SKM-1 treated with dmso at 0.1 percent for 144 hours (cell line): ENCODE results near the gene ALDH1A1.
"Not testable (repeated sequence)": the region's sequence is repeated elsewhere in the genome, so short reads cannot be mapped to it uniquely, and the experiment has no call there.

Experiments used
- DNase-seq: peaks from one replicate; lab custom pipeline; 2025; ENCODE audit not compliant: unreplicated experiment; lab: John Stamatoyannopoulos, UW

The ALDH1A1 gene

GRCh38 chr9:72898360-72898759 is 54.5 kb downstream of the ALDH1A1 start:
- no peak for DNase-seq

DNA sequence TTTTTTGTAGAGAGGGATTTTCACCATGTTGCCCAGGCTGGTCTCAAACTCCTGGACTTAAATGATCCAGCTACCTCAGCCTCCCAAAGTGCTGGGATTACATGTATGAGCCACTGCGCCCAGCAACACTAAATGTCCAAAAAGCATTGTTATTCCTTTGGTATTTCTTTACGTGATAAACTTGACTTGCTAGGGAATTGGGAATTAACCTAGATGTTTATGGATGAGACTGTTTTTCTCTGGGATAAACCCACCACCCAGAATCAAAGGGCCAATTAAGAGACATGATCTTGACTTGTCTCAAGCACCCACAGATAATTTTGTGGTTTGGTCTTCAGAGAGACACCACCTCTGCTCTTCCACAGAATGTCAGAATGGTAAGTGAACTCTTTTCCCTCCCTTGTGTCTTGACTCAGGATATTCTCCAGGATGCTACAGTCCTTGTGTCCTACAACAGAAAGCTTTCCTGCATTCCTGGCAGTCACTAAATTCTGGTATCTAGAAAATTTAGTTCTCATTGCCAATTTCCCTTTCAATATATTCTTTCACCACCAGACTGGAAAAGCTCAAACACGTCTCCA is 55.7 kb downstream of the ALDH1A1 start:
- no peak for DNase-seq

DNA sequence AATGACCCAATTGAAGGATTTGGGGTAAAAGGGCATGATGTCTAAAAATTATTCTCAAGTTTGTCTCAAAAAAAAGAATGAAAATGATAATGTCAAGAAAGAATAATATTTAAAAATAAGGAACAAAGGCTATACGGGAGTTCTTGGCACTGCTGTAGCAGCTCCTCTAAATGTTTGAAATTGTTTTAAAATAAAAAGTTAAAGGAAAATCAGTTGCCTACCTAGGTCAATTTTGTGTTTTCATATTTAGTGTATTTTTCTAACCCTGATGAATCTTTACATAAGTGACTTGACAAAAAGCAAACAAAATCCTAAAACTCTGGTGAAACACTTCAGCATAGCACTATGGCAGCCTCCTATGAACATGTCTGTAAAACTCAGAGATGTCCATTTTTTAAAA is 56.4 kb downstream of the ALDH1A1 start:
- DNase-seq: no peak

GRCh38 chr9:72895122-72895521 is 57.7 kb downstream of the ALDH1A1 start:
- DNase-seq: no peak

DNA sequence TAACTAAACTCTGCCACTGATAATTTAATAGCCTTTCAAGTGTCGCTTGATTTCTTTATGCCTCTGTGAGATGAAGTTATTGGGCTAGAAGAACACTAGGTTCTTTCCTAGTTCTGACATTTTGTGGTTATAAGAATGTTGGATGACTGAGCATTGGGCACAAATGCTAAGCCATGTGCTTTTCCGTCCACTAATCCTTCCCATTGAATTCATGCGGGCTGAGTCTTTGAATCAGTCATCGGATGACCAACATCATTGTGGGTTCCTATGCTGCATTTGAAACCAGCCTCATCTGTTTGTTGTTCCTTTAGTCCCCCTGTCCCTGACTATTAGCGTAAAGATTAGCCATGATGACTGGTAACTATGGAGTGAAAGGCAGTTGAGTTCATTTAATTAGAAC is 58.5 kb downstream of the ALDH1A1 start:
- DNase-seq: no peak

- DNase-seq: no peak
Observed at GRCh38 chr9:72893437-72893836, 59.4 kb downstream of the ALDH1A1 start.

GRCh38 chr9:72891043-72891442 is 61.8 kb downstream of the ALDH1A1 start:
- DNase-seq: no peak

- no peak for DNase-seq
Observed at GRCh38 chr9:72888943-72889342, 63.9 kb downstream of the ALDH1A1 start.

DNA sequence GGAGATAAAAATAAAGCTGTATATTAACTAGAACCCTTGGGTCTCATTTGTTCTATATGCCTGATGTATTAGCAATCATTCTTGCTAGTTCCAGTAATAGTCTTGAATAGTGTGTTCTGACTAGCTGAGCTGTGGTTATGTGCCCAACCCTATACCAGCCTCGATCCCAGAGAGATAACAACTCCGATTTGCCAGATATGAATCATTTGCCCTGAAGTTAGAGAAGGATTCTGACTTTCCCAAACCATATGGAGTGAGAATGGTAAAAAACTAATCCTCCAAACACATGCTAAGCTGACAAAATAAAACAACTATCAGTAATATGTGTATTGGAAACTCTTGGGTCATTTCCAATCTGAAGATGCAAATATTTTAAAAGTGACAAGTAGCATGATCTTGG is 64.8 kb downstream of the ALDH1A1 start:
- no peak for DNase-seq

DNA sequence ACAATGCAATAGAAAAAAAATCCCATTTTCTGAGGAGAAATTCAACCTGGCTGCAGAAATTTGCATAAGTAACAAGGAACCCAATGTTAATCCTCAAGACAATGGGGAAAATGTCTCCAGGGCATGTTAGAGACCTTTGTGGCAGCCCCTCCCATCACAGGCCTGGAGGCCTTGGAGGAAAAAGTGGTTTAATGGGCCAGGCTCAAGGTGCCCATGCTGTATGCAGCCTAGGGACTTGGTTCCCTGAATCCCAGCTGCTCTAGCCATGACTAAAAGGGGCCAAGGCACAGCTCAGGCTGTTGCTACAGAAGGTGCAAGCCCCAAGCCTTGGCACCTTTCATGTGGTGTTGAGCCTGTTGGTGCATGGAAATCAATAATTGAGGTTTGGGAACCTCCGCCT is 66.5 kb downstream of the ALDH1A1 start:
- no peak for DNase-seq

GRCh38 chr9:72884508-72884907 is 68.3 kb downstream of the ALDH1A1 start:
- no peak for DNase-seq

GRCh38 chr9:72883875-72884274 is 69.0 kb downstream of the ALDH1A1 start:
- no peak for DNase-seq

DNA sequence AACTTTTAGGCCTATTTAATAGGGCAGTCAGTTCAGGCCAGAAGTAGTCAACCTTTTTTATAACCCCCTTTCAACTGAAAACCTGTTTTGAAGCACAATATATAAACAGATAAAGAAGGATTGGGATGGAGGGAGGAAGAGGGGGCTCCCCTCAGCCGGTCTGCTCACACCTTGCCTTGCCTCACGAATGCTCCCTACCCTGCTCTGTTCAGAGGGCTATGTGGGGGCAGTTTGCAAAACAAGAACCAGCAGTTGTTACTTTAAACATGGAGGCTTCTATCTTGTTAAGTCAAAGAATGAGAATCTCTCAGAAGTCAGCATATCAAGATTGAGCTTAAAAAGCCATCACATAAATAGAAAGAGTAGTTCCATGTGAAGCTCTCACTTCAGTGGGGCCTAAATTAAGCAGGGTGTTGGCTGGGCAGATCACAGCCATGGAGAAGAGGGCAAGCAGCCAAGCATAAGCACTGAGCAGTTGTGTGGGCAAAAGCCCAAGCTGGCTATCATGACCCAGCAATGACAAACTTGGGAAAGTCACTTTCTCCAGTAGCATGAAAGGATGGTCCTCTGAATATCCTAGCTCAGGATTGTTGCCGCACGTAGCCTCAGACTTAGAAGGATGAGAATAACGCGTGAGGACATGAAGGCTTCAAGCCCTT is 70.6 kb downstream of the ALDH1A1 start:
- no peak for DNase-seq

DNA sequence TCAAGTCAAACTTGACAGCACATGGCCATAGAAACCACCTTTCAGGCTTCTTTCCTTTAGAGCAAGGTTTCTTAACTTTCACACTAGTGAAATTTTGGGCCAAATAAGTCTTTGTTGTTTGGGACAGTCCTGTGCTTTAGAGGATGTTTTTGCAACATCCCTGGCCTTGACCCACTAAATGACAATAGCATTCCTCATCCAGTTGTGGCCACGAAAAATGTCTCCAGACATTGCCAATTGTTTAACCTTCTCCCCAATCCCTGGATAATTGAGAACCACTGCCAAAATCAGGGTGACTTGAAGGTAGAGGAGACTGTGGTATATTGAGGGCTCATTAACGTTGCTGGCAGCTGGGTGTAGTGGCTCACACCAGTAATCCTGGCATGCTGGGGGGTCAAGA is 72.0 kb downstream of the ALDH1A1 start:
- no peak for DNase-seq

DNA sequence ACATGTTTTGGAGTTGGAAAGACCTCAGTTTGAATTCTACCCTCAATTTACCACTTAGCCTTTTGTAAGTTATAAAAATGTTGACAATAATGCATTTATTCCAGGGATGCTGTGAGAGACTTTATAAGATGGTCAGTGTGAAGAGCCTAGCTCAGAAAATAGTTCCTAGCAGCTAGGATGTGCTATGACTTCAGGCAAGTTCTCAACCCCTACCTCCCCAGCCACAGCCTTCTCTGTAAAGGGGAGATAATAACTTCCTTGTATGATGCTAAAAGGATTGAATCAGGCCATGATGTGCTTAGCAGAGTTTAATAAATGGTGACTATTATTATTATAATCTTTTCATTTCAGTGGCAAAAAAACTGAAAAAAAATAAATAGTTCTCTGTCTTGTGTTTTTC is 77.6 kb downstream of the ALDH1A1 start:
- no peak for DNase-seq

- DNase-seq: no peak
Observed at GRCh38 chr9:72874344-72874743, 78.5 kb downstream of the ALDH1A1 start.

- DNase-seq: no peak
Observed at GRCh38 chr9:72873456-72873855, 79.4 kb downstream of the ALDH1A1 start.

DNA sequence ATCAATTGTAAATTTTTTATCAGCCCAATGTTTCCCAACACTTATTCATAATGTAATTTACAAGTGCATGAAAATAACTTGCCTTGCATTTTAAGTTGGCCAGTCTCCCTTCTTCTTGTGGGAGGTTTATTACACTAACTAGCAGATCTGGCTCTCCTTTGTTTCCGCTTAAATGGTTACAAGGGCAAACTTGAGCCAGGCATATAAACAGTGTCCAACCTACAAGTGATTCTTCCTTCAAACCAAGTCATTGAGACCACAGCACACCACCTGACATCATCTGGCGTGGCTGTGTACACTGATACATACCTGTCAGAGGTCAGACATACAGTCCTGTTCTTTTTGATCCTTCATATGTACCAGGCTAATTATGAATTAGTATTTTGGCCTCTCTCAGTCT is 80.1 kb downstream of the ALDH1A1 start:
- no peak for DNase-seq

GRCh38 chr9:72871685-72872084 is 81.2 kb downstream of the ALDH1A1 start:
- no peak for DNase-seq

DNA sequence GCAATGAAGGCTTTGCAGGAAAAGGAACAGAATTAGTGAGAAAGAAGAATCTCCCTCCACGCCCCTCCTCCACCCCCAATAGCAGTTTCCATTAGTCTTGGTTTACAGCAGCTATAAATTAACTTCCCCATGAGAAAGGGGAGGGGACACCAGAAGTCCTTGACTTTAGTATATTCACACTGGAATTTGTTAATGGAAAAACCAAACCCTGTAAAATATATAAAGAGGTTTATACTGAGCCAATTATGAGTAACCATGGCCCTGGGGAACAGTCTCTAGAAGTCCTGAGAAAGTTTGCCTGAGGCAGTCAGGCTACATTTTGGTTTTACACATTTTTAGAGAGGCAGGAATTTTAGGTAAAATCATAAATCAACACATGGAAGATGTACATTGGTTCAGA is 88.5 kb downstream of the ALDH1A1 start:
- no peak for DNase-seq

- DNase-seq: no peak
Observed at GRCh38 chr9:72863456-72864094, 89.3 kb downstream of the ALDH1A1 start.

DNA sequence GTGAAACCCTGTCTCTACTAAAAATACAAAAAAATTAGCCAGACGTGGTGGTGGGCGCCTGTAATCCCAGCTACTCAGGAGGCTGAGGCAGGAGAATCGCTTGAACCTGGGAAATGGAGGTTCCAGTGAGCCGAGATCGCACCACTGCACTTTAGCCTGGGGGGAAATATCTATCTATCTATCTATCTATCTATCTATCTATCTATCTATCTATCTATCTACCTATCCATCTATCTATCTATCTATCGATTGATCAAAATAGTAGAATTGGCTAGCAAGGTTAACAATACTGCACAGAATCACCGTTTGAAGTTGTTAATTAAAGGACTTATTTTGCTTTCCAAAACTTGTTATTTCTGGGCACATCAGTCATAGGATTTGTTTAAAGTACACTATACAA is 90.1 kb downstream of the ALDH1A1 start:
- DNase-seq: not testable (repeated sequence)
